OCI-LY7 (cell line): ENCODE measurements around the gene ADRB1. TPM values are rescaled to one million over a fixed set of nuclear protein-coding genes. Genes with fewer than 3 reads are reported as not detected.

Source experiments
- BruUV-seq: library from RNA; stranded (reverse); fragments of 400-500 nt; replicated peaks from 2 replicates; lab custom pipeline; 2021; lab: Mats Ljungman, UMichigan
- CTCF ChIA-PET: fragments of 300-600 bp; sonication (Branson Sonifier 250); formaldehyde crosslinking; loops from one replicate; lab custom pipeline; 2022; ENCODE audit warnings: antibody characterized with exemption; ENCODE audit not compliant: unreplicated experiment; lab: Charles Lee
- POLR2A ChIA-PET: fragments of 300-600 bp; sonication (Branson Sonifier 250); formaldehyde crosslinking; loops from one replicate; lab custom pipeline; 2022; ENCODE audit warnings: antibody characterized with exemption; lab: Charles Lee
- DNase-seq: peaks from one replicate; pipeline ENCODE4 v3.0.0-alpha.2; 2015; ENCODE audit warnings: low spot score
- H2AFZ ChIP-seq: fragments of 200-600 bp; sonication (generic), shearing (Covaris generic); 2 replicates; pipeline ENCODE4 v1.6.1; 2014; ENCODE audit warnings: mild to moderate bottlenecking, antibody characterized with exemption, low read length, moderate library complexity
- H3K27ac ChIP-seq: fragments of 200-600 bp; sonication (generic); 2 replicates; pipeline ENCODE4 v1.5.1; 2014; ENCODE audit warnings: mixed run types, low read depth, mild to moderate bottlenecking, moderate library complexity, low read length, inconsistent platforms; ENCODE audit not compliant: poor library complexity, severe bottlenecking
- H3K36me3 ChIP-seq: fragments of 200-600 bp; sonication (generic); 2 replicates; pipeline ENCODE4 v1.6.1; 2014; ENCODE audit warnings: mild to moderate bottlenecking, antibody characterized with exemption, low read length, moderate library complexity, mixed read lengths; ENCODE audit not compliant: insufficient read depth
- H3K4me1 ChIP-seq: fragments of 200-600 bp; sonication (generic); 2 replicates; pipeline ENCODE4 v1.5.1; 2014; ENCODE audit warnings: mild to moderate bottlenecking, low read length; ENCODE audit not compliant: insufficient read depth, poor library complexity, severe bottlenecking
- H3K4me2 ChIP-seq: fragments of 200-600 bp; sonication (generic); 2 replicates; pipeline ENCODE4 v1.6.1; 2014; ENCODE audit warnings: mild to moderate bottlenecking, low read length
- H3K4me3 ChIP-seq: fragments of 200-600 bp; sonication (generic); 2 replicates; pipeline ENCODE4 v1.5.1; 2014; ENCODE audit warnings: mild to moderate bottlenecking, low read depth, low read length; ENCODE audit not compliant: poor library complexity, severe bottlenecking
- H3K79me2 ChIP-seq: fragments of 200-600 bp; sonication (generic); 2 replicates; pipeline ENCODE4 v1.6.1; 2016; ENCODE audit warnings: low read depth, mild to moderate bottlenecking, low read length, moderate library complexity, mixed read lengths; ENCODE audit not compliant: insufficient read depth
- H3K9me2 ChIP-seq: fragments of 200-600 bp; sonication (generic); 2 replicates; pipeline ENCODE4 v1.6.1; 2016; ENCODE audit warnings: mild to moderate bottlenecking, low read length, mixed read lengths; ENCODE audit not compliant: insufficient read depth
- H3K9me3 ChIP-seq: fragments of 200-600 bp; sonication (generic); 2 replicates; pipeline ENCODE4 v1.6.1; 2014; ENCODE audit warnings: mild to moderate bottlenecking, mixed run types, low read length, mixed read lengths
- H4K20me1 ChIP-seq: fragments of 200-600 bp; sonication (generic); 2 replicates; pipeline ENCODE4 v1.6.1; 2014; ENCODE audit warnings: mild to moderate bottlenecking, antibody characterized with exemption, low read length, moderate library complexity, mixed read lengths; ENCODE audit not compliant: insufficient read depth
- EZH2phosphoT487 ChIP-seq: fragments of 200-600 bp; sonication (generic); IDR thresholded peaks from 2 replicates; pipeline ENCODE4 v1.6.1; 2018; ENCODE audit warnings: low read depth, borderline replicate concordance, mild to moderate bottlenecking, mixed run types, antibody characterized with exemption, low read length, moderate library complexity, mixed read lengths
- intact Hi-C: fragments of 100-400 bp; cut with micrococcal nuclease; formaldehyde crosslinking; loops from one replicate; pipeline ENCODE4 v1.10.0; 2022; ENCODE audit not compliant: unreplicated experiment
- total RNA-seq, 2 experiments: library from RNA; depleted of rRNA in 1 of 2; stranded (reverse); fragments of >200 nt in 1 of 2; shearing (Covaris generic) in 1 of 2; gene quantifications; 2 replicates each; pipeline ENCODE4 v1.2.3, GENCODE V29; 2014 to 2022
- TF ChIP-seq, protein P1 (sequence below): fragments of 200-600 bp; sonication (generic); conservative IDR thresholded peaks from 2 replicates; pipeline ENCODE4 v1.5.1; 2014; ENCODE audit warnings: mild to moderate bottlenecking, antibody characterized with exemption, low read length, moderate library complexity, mixed read lengths

Gene ADRB1
- total RNA-seq, 2 experiments from 2014 or later: 1.3 to 2.0 TPM

DNA sequence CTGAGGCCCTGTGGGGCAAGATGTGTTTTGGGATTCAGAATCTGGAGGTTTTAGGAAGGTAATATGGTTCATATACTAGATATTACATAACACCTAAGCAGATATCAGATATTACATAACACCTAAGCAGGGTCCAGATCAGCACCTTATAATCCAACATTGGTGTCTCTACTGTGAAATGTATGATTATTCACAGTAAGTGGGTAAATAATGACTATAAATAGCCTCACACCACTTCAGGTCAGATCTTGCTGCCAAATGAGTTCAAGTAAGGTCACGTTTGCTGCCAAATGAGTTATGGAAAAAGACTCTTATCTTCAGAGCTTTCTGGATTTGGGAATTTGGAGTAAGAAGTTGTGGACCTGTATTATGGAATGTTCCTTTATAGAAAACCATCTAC lies 14.6 kb downstream of the ADRB1 start:
- no peak overlapping the region for H3K27ac ChIP-seq
- H3K4me2 ChIP-seq: no peak overlapping the region
- no peaks in the 10 kb centered on the region for H3K79me2 ChIP-seq
- H4K20me1 ChIP-seq: no peaks in the 10 kb centered on the region
- no peak for DNase-seq
- no peak overlapping the region for H2AFZ ChIP-seq
- intact Hi-C loops: no loop called here
- H3K4me1 ChIP-seq: no peaks in the 10 kb centered on the region
- no peaks in the 10 kb centered on the region for H3K9me3 ChIP-seq
- no peaks in the 10 kb centered on the region for H3K9me2 ChIP-seq
- H3K4me3 ChIP-seq: no peak overlapping the region
- H3K36me3 ChIP-seq: no peaks in the 10 kb centered on the region
- ChIA-PET POLR2A (interaction anchor here (1.1 to 2.0 kb wide), 3 partner anchors 10 to 24 kb away, joined by 3 to 8 read pairs (median 4); no protein-coding TSS in a partner anchor), CTCF (no interaction called here)
- no peak for TF ChIP-seq EZH2phosphoT487
- TF ChIP-seq, protein P1, sequence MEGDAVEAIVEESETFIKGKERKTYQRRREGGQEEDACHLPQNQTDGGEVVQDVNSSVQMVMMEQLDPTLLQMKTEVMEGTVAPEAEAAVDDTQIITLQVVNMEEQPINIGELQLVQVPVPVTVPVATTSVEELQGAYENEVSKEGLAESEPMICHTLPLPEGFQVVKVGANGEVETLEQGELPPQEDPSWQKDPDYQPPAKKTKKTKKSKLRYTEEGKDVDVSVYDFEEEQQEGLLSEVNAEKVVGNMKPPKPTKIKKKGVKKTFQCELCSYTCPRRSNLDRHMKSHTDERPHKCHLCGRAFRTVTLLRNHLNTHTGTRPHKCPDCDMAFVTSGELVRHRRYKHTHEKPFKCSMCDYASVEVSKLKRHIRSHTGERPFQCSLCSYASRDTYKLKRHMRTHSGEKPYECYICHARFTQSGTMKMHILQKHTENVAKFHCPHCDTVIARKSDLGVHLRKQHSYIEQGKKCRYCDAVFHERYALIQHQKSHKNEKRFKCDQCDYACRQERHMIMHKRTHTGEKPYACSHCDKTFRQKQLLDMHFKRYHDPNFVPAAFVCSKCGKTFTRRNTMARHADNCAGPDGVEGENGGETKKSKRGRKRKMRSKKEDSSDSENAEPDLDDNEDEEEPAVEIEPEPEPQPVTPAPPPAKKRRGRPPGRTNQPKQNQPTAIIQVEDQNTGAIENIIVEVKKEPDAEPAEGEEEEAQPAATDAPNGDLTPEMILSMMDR: no peak
- BruUV-seq: no TSS peak

DNA sequence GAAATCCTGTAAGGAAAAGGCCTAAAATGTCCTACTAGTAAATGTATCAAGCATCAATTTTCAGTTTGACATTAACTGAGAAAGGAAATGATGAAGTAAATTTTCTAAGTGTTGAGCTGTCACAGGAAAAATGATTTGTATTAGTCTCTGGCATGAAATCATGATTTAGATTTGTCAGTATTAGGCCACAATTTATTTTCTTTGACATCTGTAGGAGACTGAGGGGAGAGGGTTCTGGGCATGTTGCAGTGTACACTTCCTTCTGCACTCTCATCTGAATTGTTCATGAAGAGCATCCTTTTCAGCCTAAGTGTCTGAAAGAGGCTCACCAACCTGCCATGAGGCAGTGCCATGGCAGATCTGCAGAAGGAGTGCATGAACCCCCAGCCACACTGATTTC lies 15.9 kb downstream of the ADRB1 start:
- Histone ChIP-seq H3K27ac (no peak overlapping the region), H3K36me3 (no peaks in the 10 kb centered on the region), H2AFZ (no peak overlapping the region), H3K9me3 (no peaks in the 10 kb centered on the region), H3K4me2 (no peak overlapping the region), H3K4me1 (no peaks in the 10 kb centered on the region), H3K79me2 (no peaks in the 10 kb centered on the region), H3K4me3 (no peak overlapping the region), H3K9me2 (no peaks in the 10 kb centered on the region), H4K20me1 (no peaks in the 10 kb centered on the region)
- ChIA-PET POLR2A (interaction anchor here (0.7 to 1.2 kb wide), 4 partner anchors 13 to 206 kb away, joined by 3 to 7 read pairs (median 3); partner anchors contain the start of gene DCLRE1A), CTCF (no interaction called here)
- no TSS peak for BruUV-seq
- intact Hi-C loops: no loop called here
- TF ChIP-seq, protein P1: no peak
- no peak for TF ChIP-seq EZH2phosphoT487
- DNase-seq: no peak

DNA sequence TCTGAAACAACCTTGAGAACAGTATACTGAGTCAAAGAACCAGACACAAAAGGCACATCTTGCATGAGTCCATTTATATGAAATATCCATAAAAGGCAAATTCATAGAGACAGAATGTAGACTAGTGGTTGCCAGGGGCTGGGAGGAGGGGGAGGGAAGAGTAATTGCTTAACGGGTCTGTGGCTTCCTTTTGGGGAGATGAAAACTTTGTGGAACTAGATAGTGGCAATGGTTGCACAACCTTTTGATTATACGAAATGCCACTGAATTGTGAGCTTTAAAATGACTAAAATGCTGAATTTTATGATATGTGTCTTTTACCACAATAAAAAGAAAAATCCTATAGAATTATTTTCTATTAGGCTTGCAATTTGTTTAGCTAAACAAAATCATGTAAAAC lies 16.8 kb downstream of the ADRB1 start:
- BruUV-seq: no TSS peak
- ChIA-PET CTCF (no interaction called here), POLR2A (interaction anchor here (0.7 to 1.2 kb wide), 4 partner anchors 10 to 373 kb away, joined by 3 to 8 read pairs (median 3); no protein-coding TSS in a partner anchor)
- H3K27ac ChIP-seq: no peak overlapping the region
- TF ChIP-seq EZH2phosphoT487: no peak
- TF ChIP-seq, protein P1: no peak
- no peak overlapping the region for H2AFZ ChIP-seq
- no peak overlapping the region for H3K4me2 ChIP-seq
- no peak overlapping the region for H3K4me3 ChIP-seq
- DNase-seq: no peak
- H3K9me2 ChIP-seq: no peaks in the 10 kb centered on the region
- H3K9me3 ChIP-seq: no peaks in the 10 kb centered on the region
- H3K36me3 ChIP-seq: no peaks in the 10 kb centered on the region
- intact Hi-C loops: no loop called here
- H3K79me2 ChIP-seq: no peaks in the 10 kb centered on the region
- no peaks in the 10 kb centered on the region for H3K4me1 ChIP-seq
- no peaks in the 10 kb centered on the region for H4K20me1 ChIP-seq
